ENCODE measurements around the gene ZIC1.

Gene ZIC1

GRCh38 chr3:147405231-147406027 lies 3.7 kb upstream of the ZIC1 start:
- no peak for TF ChIP-seq GATA3 (IDR thresholded peaks at IDR 0.05; ENCODE audit: low read depth, low read length)
- no peak for TF ChIP-seq GATA2 (IDR thresholded peaks at IDR 0.05; ENCODE audit: low read depth, low read length)

GRCh38 chr3:147406028-147406931 lies 2.9 kb upstream of the ZIC1 start, which contains the start of gene ZIC4:
ZIC4 (minus strand) TSS chr3:147406543; CDS start chr3:147402797, 3,746 bp downstream.
- TF ChIP-seq GATA3 (IDR thresholded peaks at IDR 0.05; ENCODE audit: low read depth, low read length) (no peak), GATA2 (IDR thresholded peaks at IDR 0.05; ENCODE audit: low read depth, low read length) (no peak)

GRCh38 chr3:147407114-147407497 lies 2.1 kb upstream of the ZIC1 start:
- TF ChIP-seq GATA2 (IDR thresholded peaks at IDR 0.05; ENCODE audit: low read depth, low read length) (no peak), GATA3 (IDR thresholded peaks at IDR 0.05; ENCODE audit: low read depth, low read length) (no peak)

- no peak for TF ChIP-seq GATA2 (IDR thresholded peaks at IDR 0.05; ENCODE audit: low read depth, low read length)
- TF ChIP-seq GATA3 (IDR thresholded peaks at IDR 0.05; ENCODE audit: low read depth, low read length) = no peak
These were observed 1.5 kb upstream of the ZIC1 start for GRCh38 chr3:147407498-147408187.

- TF ChIP-seq GATA2 (IDR thresholded peaks at IDR 0.05; ENCODE audit: low read depth, low read length) (no peak), GATA3 (IDR thresholded peaks at IDR 0.05; ENCODE audit: low read depth, low read length) (no peak)
These were observed 721 bp upstream of the ZIC1 start for GRCh38 chr3:147408188-147409100.

- TF ChIP-seq GATA3 (IDR thresholded peaks at IDR 0.05; ENCODE audit: low read depth, low read length) (no peak), GATA2 (IDR thresholded peaks at IDR 0.05; ENCODE audit: low read depth, low read length) (no peak)
These were observed 956 bp downstream of the ZIC1 start for GRCh38 chr3:147410116-147410525.

GRCh38 chr3:147410526-147411237 lies 1.5 kb downstream of the ZIC1 start:
- TF ChIP-seq GATA3 (IDR thresholded peaks at IDR 0.05; ENCODE audit: low read depth, low read length) (no peak), GATA2 (IDR thresholded peaks at IDR 0.05; ENCODE audit: low read depth, low read length) (no peak)

GRCh38 chr3:147411238-147411814 lies 2.2 kb downstream of the ZIC1 start:
- no peak for TF ChIP-seq GATA3 (IDR thresholded peaks at IDR 0.05; ENCODE audit: low read depth, low read length)

GRCh38 chr3:147411815-147412241 lies 2.7 kb downstream of the ZIC1 start:
- TF ChIP-seq GATA3 (IDR thresholded peaks at IDR 0.05; ENCODE audit: low read depth, low read length) (no peak), GATA2 (IDR thresholded peaks at IDR 0.05; ENCODE audit: low read depth, low read length) (no peak)

GRCh38 chr3:147412261-147412916 lies 3.2 kb downstream of the ZIC1 start:
- TF ChIP-seq GATA3 (IDR thresholded peaks at IDR 0.05; ENCODE audit: low read depth, low read length) = no peak
- TF ChIP-seq GATA2 (IDR thresholded peaks at IDR 0.05; ENCODE audit: low read depth, low read length) = no peak

- TF ChIP-seq GATA2 (IDR thresholded peaks at IDR 0.05; ENCODE audit: low read depth, low read length) (no peak), GATA3 (IDR thresholded peaks at IDR 0.05; ENCODE audit: low read depth, low read length) (no peak)
These were observed 3.9 kb downstream of the ZIC1 start for GRCh38 chr3:147412917-147413685.
